ENCODE results near the gene PSMD9.

DNA sequence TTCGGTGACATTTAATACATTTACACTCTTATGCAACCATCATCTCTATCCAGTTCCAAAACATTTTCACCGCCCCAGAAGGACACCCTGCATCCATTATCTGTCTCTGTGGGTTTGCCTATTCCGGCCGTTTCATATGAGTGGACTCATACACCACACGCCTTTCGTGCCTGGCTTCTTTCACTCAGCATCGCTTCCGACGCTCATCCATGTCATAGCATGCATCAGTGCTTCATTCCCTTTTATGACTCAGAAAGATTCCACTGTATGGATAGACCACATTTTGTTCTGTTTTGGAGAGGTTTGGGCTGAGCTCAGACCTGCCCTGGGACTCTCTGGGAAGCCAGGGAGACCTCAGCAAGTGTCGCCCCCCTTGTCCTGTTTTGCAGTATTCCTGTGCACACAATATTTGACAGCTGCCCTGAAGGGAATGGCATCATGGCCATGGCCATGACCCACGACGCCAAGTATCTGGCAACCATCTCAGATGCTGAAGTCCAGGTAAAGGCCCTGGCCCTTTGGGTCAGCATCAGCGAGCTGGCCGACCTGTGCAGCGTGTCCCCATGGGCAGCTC is 53.6 kb downstream of the PSMD9 start:
- TF ChIP-seq, protein P1, sequence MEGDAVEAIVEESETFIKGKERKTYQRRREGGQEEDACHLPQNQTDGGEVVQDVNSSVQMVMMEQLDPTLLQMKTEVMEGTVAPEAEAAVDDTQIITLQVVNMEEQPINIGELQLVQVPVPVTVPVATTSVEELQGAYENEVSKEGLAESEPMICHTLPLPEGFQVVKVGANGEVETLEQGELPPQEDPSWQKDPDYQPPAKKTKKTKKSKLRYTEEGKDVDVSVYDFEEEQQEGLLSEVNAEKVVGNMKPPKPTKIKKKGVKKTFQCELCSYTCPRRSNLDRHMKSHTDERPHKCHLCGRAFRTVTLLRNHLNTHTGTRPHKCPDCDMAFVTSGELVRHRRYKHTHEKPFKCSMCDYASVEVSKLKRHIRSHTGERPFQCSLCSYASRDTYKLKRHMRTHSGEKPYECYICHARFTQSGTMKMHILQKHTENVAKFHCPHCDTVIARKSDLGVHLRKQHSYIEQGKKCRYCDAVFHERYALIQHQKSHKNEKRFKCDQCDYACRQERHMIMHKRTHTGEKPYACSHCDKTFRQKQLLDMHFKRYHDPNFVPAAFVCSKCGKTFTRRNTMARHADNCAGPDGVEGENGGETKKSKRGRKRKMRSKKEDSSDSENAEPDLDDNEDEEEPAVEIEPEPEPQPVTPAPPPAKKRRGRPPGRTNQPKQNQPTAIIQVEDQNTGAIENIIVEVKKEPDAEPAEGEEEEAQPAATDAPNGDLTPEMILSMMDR (conservative IDR thresholded peaks at IDR 0.05; ENCODE audit: low read depth, low read length), result no peak
- TF ChIP-seq EZH2 (IDR thresholded peaks at IDR 0.05; ENCODE audit: low read length, unreplicated experiment), result no peak
- no peak for TF ChIP-seq EZH2phosphoT487 (IDR thresholded peaks at IDR 0.05; ENCODE audit: borderline replicate concordance, low read length)
